Measurements from ENCODE around the gene P3H4. TPM values are rescaled to one million over a fixed set of nuclear protein-coding genes. Genes with fewer than 3 reads are reported as not detected.
"Not testable (repeated sequence)": the region's sequence is repeated elsewhere in the genome, so short reads cannot be mapped to it uniquely, and the experiment has no call there.

P3H4 gene
- polyA plus RNA-seq, 2 of the 4 experiments (the other 2 are of a cell fraction), result 36.0 to 52.8 TPM

DNA sequence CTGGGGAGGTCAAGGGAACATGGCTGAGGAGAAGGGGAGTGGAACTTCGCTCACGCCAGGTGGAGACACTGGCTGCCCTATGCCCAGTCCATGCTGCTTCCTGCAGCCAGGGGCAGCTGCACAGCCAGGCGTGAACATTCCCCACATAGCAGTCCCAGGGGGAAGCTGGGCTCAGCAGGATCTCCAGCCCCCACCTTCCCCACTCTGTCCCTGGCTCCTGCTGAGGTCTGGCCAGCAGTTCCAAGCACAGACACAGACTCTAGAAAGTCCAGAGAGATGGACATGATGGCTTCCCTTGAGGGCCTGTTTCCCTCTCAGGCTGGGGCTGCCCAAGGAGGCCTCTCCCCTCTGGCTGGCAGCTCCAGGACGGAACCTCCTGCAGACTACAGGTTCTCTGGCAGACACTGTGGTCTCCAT is 34.6 kb downstream of the P3H4 start:
- TF ChIP-seq, protein P1, sequence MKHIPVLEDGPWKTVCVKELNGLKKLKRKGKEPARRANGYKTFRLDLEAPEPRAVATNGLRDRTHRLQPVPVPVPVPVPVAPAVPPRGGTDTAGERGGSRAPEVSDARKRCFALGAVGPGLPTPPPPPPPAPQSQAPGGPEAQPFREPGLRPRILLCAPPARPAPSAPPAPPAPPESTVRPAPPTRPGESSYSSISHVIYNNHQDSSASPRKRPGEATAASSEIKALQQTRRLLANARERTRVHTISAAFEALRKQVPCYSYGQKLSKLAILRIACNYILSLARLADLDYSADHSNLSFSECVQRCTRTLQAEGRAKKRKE (CRISPR knock-in tag; IDR thresholded peaks at IDR 0.05; ENCODE audit: low read depth), result 0 out of 2 replicates have a peak, but pooled peaks have one; percentile 4
- TF ChIP-seq ZFP36 (IDR thresholded peaks at IDR 0.05; ENCODE audit: borderline replicate concordance, partially characterized antibody) (no peak), EHF (CRISPR knock-in tag; IDR thresholded peaks at IDR 0.05) (peak; percentile 75; the same call in 1 of the 2 replicates), HOXB13 (CRISPR knock-in tag; IDR thresholded peaks at IDR 0.05; ENCODE audit: low read depth) (peak; percentile 41; the same call in 1 of the 2 replicates), TFCP2L1 (CRISPR knock-in tag; IDR thresholded peaks at IDR 0.05) (0 out of 2 replicates have a peak, but pooled peaks have one; percentile 20), RAD21 (conservative IDR thresholded peaks at IDR 0.05 in 1 of 2, IDR thresholded peaks at IDR 0.05 in 1 of 2) (peak; percentile 41 to 56; a peak in 4 of 5 replicates), SMC3 (IDR thresholded peaks at IDR 0.05) (peak; percentile 48; the same call in 2 of the 3 replicates), TP53 (CRISPR knock-in tag; IDR thresholded peaks at IDR 0.05) (no peak), HOXB5 (CRISPR knock-in tag; IDR thresholded peaks at IDR 0.05) (peak; percentile 51; the same call in 1 of the 2 replicates)
- TF ChIP-seq, protein P2, sequence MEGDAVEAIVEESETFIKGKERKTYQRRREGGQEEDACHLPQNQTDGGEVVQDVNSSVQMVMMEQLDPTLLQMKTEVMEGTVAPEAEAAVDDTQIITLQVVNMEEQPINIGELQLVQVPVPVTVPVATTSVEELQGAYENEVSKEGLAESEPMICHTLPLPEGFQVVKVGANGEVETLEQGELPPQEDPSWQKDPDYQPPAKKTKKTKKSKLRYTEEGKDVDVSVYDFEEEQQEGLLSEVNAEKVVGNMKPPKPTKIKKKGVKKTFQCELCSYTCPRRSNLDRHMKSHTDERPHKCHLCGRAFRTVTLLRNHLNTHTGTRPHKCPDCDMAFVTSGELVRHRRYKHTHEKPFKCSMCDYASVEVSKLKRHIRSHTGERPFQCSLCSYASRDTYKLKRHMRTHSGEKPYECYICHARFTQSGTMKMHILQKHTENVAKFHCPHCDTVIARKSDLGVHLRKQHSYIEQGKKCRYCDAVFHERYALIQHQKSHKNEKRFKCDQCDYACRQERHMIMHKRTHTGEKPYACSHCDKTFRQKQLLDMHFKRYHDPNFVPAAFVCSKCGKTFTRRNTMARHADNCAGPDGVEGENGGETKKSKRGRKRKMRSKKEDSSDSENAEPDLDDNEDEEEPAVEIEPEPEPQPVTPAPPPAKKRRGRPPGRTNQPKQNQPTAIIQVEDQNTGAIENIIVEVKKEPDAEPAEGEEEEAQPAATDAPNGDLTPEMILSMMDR (IDR thresholded peaks at IDR 0.05), result peak; percentile 28; the same call in 2 of the 3 replicates
- Histone ChIP-seq H3K4me1 (peaks cover 90% of the 10 kb centered on the region), H3K4me2 (peak overlapping the region; percentile 87), H3K4me3 (peak overlapping the region; percentile 8; the same call in 1 of the 3 replicates), H3K9me3 (no peaks in the 10 kb centered on the region), H3K27ac (peak overlapping the region; percentile 89 to 93)
- ChIA-PET POLR2A (interaction anchor here (0.6 to 3.2 kb wide), 13 partner anchors 9 to 497 kb away, joined by 3 to 55 read pairs (median 4); partner anchors contain the start of genes ACLY, HAP1, JUP and P3H4), CTCF (interaction anchor here (0.8 to 96.0 kb wide), 5 partner anchors 11 to 118 kb away, joined by 3 to 3262 read pairs (median 5); partner anchors contain the start of genes FKBP10, GAST, HAP1 and JUP)
- ATAC-seq, result peak; percentile 58 to 70
- WGBS (ENCODE audit: missing lambda C conversion rate), result 8% methylated on average over 4 of the region's 4 CpGs
- FAIRE-seq, result no peak
- peak; percentile 77 to 87 for DNase-seq (ENCODE audit: low read depth in 1 of 2, low spot score in 1 of 2)

DNA sequence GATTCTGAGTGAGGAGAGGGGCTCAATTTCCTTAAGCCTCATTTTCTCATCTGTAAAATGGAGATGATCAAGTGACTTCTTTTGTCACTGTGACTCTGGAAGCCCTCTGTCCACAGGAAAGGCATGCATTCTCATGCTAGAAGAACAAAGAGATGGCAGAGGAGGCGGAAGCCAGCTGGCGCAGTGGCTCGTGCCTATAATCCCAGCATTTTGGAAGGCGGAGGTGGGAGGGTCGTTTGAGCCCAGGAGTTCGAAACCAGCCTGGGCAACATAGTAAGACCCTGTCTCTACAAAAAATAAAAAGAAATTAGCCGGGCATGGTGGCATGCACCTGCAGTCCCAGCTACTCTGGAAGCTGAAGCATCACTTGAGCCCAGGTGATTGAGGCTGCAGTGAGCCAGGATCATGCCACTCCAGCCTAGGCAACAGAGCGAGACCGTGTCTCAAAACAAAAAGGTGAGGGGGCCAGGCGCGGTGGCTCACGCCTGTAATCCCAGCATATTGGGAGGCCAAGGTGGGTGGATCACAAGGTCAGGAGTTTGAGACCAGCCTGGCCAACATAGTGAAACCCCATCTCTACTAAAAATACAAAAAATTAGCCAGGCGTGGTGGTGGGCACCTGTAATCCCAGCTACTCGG is 35.4 kb downstream of the P3H4 start:
- Histone ChIP-seq H3K27ac (peak overlapping the region; percentile 89 to 93), H3K4me2 (peak overlapping the region; percentile 87), H3K4me1 (peaks cover 90% of the 10 kb centered on the region)
- 86% methylated on average over 14 of the region's 14 CpGs for WGBS (ENCODE audit: missing lambda C conversion rate)
- ATAC-seq; FAIRE-seq; H3K4me3 ChIP-seq; DNase-seq (ENCODE audit: low read depth in 1 of 2, low spot score in 1 of 2); H3K9me3 ChIP-seq: not testable (repeated sequence)
- CTCF ChIA-PET, result interaction anchor here (2.1 to 96.0 kb wide), 3 partner anchors 11 to 110 kb away, joined by 5 to 3262 read pairs (median 3262); partner anchors contain the start of genes FKBP10, GAST, HAP1 and JUP
- POLR2A ChIA-PET, result interaction anchor here (1.0 to 3.2 kb wide), 5 partner anchors 10 to 191 kb away, joined by 3 to 55 read pairs (median 18); partner anchors contain the start of genes JUP and P3H4

DNA sequence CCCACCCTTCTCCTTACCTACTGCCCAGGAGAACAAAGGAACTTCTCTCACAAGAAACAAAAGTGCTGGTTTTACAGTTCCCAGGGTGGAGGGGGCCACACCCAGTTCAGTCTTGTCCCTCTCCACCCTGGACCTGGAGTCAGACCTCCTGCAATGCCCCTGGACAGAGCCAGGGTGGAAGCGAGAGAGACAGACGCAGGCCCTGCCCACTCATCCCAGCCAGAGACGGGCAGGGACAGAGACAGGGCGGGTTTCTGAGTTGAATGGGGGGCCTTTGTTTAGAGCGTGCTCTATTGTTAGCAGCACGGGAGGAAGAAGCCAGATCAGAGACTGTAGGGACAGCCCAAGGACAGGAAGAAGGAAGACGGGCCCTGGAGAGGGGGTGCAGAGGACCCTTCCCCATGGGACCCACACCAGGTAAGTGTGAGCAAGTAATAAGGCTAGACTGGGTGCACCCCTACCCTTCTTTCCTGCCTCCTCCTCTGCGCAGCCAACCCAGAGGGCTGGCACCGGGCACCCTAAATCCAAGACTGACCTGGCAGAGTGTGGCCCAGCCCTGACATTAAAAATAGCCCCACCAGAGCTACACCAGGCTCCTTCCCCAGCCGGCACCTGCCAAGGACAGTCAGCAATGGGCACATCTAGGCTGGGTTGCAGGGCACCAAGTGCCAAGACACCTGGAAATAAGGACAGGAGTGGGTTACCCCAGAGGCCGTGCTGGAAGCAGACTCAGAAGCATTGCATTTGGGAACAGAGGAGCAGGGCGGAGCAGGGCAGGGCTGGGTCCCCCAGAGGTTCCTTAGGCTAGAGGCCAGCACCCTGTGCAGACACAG is 36.1 kb downstream of the P3H4 start:
- ATAC-seq (no peak), FAIRE-seq (no peak)
- CTCF ChIA-PET, result interaction anchor here (1.8 to 96.0 kb wide), 3 partner anchors 12 to 79 kb away, joined by 4 to 3262 read pairs (median 3262); partner anchors contain the start of genes FKBP10, GAST, HAP1 and JUP

More for the DNA sequence above, 36.1 kb downstream of the P3H4 start:
- peak in 1 of 2 experiments; percentile 81 for DNase-seq (ENCODE audit: low read depth in 1 of 2, low spot score in 1 of 2)
- POLR2A ChIA-PET, result interaction anchor here (0.6 to 3.2 kb wide), 4 partner anchors 10 to 25 kb away, joined by 4 to 55 read pairs (median 22); partner anchors contain the start of gene JUP
- no peaks in the 10 kb centered on the region for H3K9me3 ChIP-seq
- H3K4me2 ChIP-seq, result peak overlapping the region; percentile 87
- TF ChIP-seq HOXB13 (CRISPR knock-in tag; IDR thresholded peaks at IDR 0.05; ENCODE audit: low read depth), result no peak
- TF ChIP-seq JUNB (IDR thresholded peaks at IDR 0.05), result no peak
- TF ChIP-seq, protein P3, sequence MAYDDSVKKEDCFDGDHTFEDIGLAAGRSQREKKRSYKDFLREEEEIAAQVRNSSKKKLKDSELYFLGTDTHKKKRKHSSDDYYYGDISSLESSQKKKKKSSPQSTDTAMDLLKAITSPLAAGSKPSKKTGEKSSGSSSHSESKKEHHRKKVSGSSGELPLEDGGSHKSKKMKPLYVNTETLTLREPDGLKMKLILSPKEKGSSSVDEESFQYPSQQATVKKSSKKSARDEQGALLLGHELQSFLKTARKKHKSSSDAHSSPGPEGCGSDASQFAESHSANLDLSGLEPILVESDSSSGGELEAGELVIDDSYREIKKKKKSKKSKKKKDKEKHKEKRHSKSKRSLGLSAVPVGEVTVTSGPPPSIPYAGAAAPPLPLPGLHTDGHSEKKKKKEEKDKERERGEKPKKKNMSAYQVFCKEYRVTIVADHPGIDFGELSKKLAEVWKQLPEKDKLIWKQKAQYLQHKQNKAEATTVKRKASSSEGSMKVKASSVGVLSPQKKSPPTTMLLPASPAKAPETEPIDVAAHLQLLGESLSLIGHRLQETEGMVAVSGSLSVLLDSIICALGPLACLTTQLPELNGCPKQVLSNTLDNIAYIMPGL (CRISPR knock-in tag; IDR thresholded peaks at IDR 0.05; ENCODE audit: borderline replicate concordance), result no peak
- TF ChIP-seq TFCP2L1 (CRISPR knock-in tag; IDR thresholded peaks at IDR 0.05), result no peak
- TF ChIP-seq MAZ (IDR thresholded peaks at IDR 0.05; ENCODE audit: borderline replicate concordance, low read depth, low read length), result no peak
- TF ChIP-seq MAFK (IDR thresholded peaks at IDR 0.05; ENCODE audit: partially characterized antibody), result peak; percentile 22
- TF ChIP-seq, protein P4, sequence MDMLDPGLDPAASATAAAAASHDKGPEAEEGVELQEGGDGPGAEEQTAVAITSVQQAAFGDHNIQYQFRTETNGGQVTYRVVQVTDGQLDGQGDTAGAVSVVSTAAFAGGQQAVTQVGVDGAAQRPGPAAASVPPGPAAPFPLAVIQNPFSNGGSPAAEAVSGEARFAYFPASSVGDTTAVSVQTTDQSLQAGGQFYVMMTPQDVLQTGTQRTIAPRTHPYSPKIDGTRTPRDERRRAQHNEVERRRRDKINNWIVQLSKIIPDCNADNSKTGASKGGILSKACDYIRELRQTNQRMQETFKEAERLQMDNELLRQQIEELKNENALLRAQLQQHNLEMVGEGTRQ (IDR thresholded peaks at IDR 0.05), result no peak
- peak overlapping the region; percentile 89 to 93 for H3K27ac ChIP-seq
- H3K4me3 ChIP-seq, result no peak overlapping the region
- H3K4me1 ChIP-seq, result peaks cover 86% of the 10 kb centered on the region
- WGBS (ENCODE audit: missing lambda C conversion rate), result 56% methylated on average over 12 of the region's 12 CpGs

Data from A549 (cell line).